K562 (cell line): ENCODE measurements around the gene CYSTM1. TPM values are rescaled to one million over a fixed set of nuclear protein-coding genes. Genes with fewer than 3 reads are reported as not detected.

Experiments used
- ATAC-seq: fragments of 200-7000 bp; cut with Tn5 transposase; 3 replicates; pipeline ENCODE4 v1.9.1; 2020; ENCODE audit warnings: moderate library complexity
- BruUV-seq: library from RNA; stranded (reverse); fragments of 400-500 nt; replicated peaks from 2 replicates; lab custom pipeline; 2021; lab: Mats Ljungman, UMichigan
- CTCF ChIA-PET: fragments of 300-600 bp; formaldehyde crosslinking; extraction: SDS; loops from one replicate; lab custom pipeline; 2021; ENCODE audit warnings: low intra/inter-chr PET ratio; lab: Yijun Ruan, JAX
- POLR2A ChIA-PET: fragments of 300-600, 350-650 bp; sonication (Branson Sonifier 250); formaldehyde crosslinking; extraction: SDS; loops from one replicate; lab custom pipeline; 2021; ENCODE audit warnings: antibody characterized with exemption, inconsistent platforms; lab: Yijun Ruan, JAX
- DNase-seq, 4 experiments: peaks; one replicate each; pipeline versions ENCODE4 v3.0.0 to v3.0.0-alpha.2; 2011 to 2018; ENCODE audit warnings: low spot score in 3 of 4, mixed read lengths in 3 of 4; ENCODE audit errors: extremely low read depth in 1 of 4
- FAIRE-seq: peaks from 2 replicates; lab custom pipeline; 2011; peaks lifted over from hg19 to GRCh38; lab: Jason Lieb, UNC
- H2AFZ ChIP-seq: 2 replicates; pipeline ENCODE4 v1.6.0; 2011; ENCODE audit warnings: low read depth, low read length, control low read depth, inconsistent platforms
- H3K27ac ChIP-seq: fragments of 200-600 bp; 3 replicates; pipeline ENCODE4 v1.8.0; 2011; ENCODE audit warnings: low read depth, mild to moderate bottlenecking, control low read depth, inconsistent platforms, low read length, moderate library complexity, mixed read lengths; ENCODE audit errors: extremely low read depth
- H3K27me3 ChIP-seq, 2 experiments: fragments of 300-600 bp in 1 of 2; 2 replicates in 1 of 2; 3 replicates in 1 of 2; pipeline versions ENCODE4 v1.6.0 to v1.8.0; 2011; ENCODE audit warnings: inconsistent platforms in 2 of 2, low read length in 2 of 2, mild to moderate bottlenecking in 1 of 2, mixed read lengths in 1 of 2, moderate library complexity in 1 of 2; ENCODE audit not compliant: control insufficient read depth in 2 of 2, insufficient read depth in 2 of 2
- H3K36me3 ChIP-seq: fragments of 300-600 bp; 3 replicates; pipeline ENCODE4 v1.8.0; 2011; ENCODE audit warnings: mild to moderate bottlenecking, low read length, inconsistent platforms; ENCODE audit not compliant: control insufficient read depth, insufficient read depth
- H3K4me1 ChIP-seq, 2 experiments: fragments of 200-600 bp in 1 of 2; replicated peaks in 1 of 2; 2 replicates in 1 of 2; 3 replicates in 1 of 2; pipeline versions ENCODE4 v1.5.1 to v1.8.0; 2011; ENCODE audit warnings: inconsistent platforms in 2 of 2, low read length in 2 of 2, mild to moderate bottlenecking in 1 of 2, mixed read lengths in 1 of 2, moderate library complexity in 1 of 2; ENCODE audit not compliant: control insufficient read depth in 2 of 2, insufficient read depth in 2 of 2
- H3K4me2 ChIP-seq: 2 replicates; pipeline ENCODE4 v1.6.1; 2011; ENCODE audit warnings: low read length, control low read depth, inconsistent platforms, mixed read lengths; ENCODE audit not compliant: insufficient read depth
- H3K4me3 ChIP-seq: fragments of 200-600 bp; sonication (generic), shearing (Covaris generic); 2 replicates; pipeline ENCODE4 v1.5.1; 2016; ENCODE audit warnings: control low read depth, inconsistent platforms
- H3K79me2 ChIP-seq: fragments of 200-600 bp; 3 replicates; pipeline ENCODE4 v1.8.0; 2011; ENCODE audit warnings: low read length, inconsistent platforms; ENCODE audit not compliant: control insufficient read depth, insufficient read depth
- H3K9ac ChIP-seq, 2 experiments: 2 replicates each; pipeline versions ENCODE4 v1.6.0 to v1.6.1; 2011; ENCODE audit warnings: low read depth in 2 of 2, low read length in 2 of 2, control low read depth in 1 of 2, inconsistent platforms in 1 of 2, mild to moderate bottlenecking in 1 of 2, mixed read lengths in 1 of 2; ENCODE audit not compliant: insufficient read depth in 1 of 2
- H3K9me1 ChIP-seq: one replicate; pipeline ENCODE4 v1.6.0; 2011; ENCODE audit warnings: inconsistent platforms, mild to moderate bottlenecking, low read length, moderate library complexity; ENCODE audit not compliant: control insufficient read depth, insufficient read depth
- H3K9me3 ChIP-seq: replicated peaks from 2 replicates; pipeline ENCODE4 v1.5.1; 2011; ENCODE audit warnings: low read depth, low read length, inconsistent platforms; ENCODE audit not compliant: control insufficient read depth, insufficient read depth
- H4K20me1 ChIP-seq: replicated peaks from 2 replicates; pipeline ENCODE4 v1.6.1; 2011; ENCODE audit warnings: low read length, inconsistent platforms, mixed read lengths; ENCODE audit not compliant: control insufficient read depth, insufficient read depth
- CBFA2T2 ChIP-seq: fragments of 450-650 bp; conservative IDR thresholded peaks from 2 replicates; pipeline ENCODE4 v1.6.1; 2017; ENCODE audit warnings: mild to moderate bottlenecking
- CTBP1 ChIP-seq: fragments of 450-650 bp; IDR thresholded peaks from 2 replicates; pipeline ENCODE4 v1.6.1; 2016; ENCODE audit warnings: borderline replicate concordance
- DPF2 ChIP-seq: fragments of 450-650 bp; IDR thresholded peaks from 2 replicates; pipeline ENCODE4 v1.6.1; 2016
- EGR1 ChIP-seq: fragments of 450-650 bp; conservative IDR thresholded peaks from 2 replicates; pipeline ENCODE4 v1.6.1; 2017; ENCODE audit warnings: mild to moderate bottlenecking
- ETV6 ChIP-seq, 3 experiments: fragments of 150-350 bp in 1 of 3; sonication (generic) in 1 of 3; formaldehyde crosslinking in 1 of 3; IDR thresholded peaks; 2 replicates each; pipeline versions ENCODE4 v1.6.1 to v1.8.0; 2014 to 2022; ENCODE audit warnings: borderline replicate concordance in 2 of 3, low read depth in 2 of 3, antibody characterized with exemption in 1 of 3, low read length in 1 of 3, mild to moderate bottlenecking in 1 of 3, missing genetic modification reagents in 1 of 3
- GABPB2 ChIP-seq: fragments of 250-450 bp; sonication (Bioruptor Pico); conservative IDR thresholded peaks from 2 replicates; pipeline ENCODE4 v1.5.1; 2021; ENCODE audit warnings: mild to moderate bottlenecking
- MTF1 ChIP-seq: fragments of 250-450 bp; sonication (Bioruptor Pico); IDR thresholded peaks from 2 replicates; pipeline ENCODE4 v1.9.0; 2021; ENCODE audit warnings: moderate library complexity, mild to moderate bottlenecking, inconsistent platforms, borderline replicate concordance
- RAD51 ChIP-seq: fragments of 450-650 bp; IDR thresholded peaks from 2 replicates; pipeline ENCODE4 v1.7.1; 2016; ENCODE audit warnings: low read depth, mild to moderate bottlenecking, borderline replicate concordance
- SIN3B ChIP-seq: fragments of 450-650 bp; IDR thresholded peaks from 2 replicates; pipeline ENCODE4 v1.6.1; 2017; ENCODE audit warnings: low read depth, mild to moderate bottlenecking, moderate library complexity
- SMC3 ChIP-seq: conservative IDR thresholded peaks from 2 replicates; pipeline ENCODE4 v1.6.1; 2011; ENCODE audit warnings: low read depth, low read length, improper control_type of control experiment; ENCODE audit not compliant: insufficient read depth
- TEAD1 ChIP-seq, 2 experiments: fragments of 450-650 bp in 1 of 2; sonication (generic) in 1 of 2; formaldehyde crosslinking; IDR thresholded peaks; 2 replicates each; pipeline versions ENCODE4 v1.4.0 to v1.8.0; 2020 to 2022; ENCODE audit warnings: mild to moderate bottlenecking in 2 of 2, missing genetic modification reagents in 1 of 2
- USF2 ChIP-seq: sonication (generic); formaldehyde crosslinking; IDR thresholded peaks from 2 replicates; pipeline ENCODE4 v1.5.0; 2020; ENCODE audit warnings: missing genetic modification reagents
- ZBED1 ChIP-seq: IDR thresholded peaks from 2 replicates; pipeline ENCODE4 v1.6.1; 2014
- ZBTB1 ChIP-seq: sonication (generic); formaldehyde crosslinking; IDR thresholded peaks from 2 replicates; pipeline ENCODE4 v1.8.1; 2023; ENCODE audit warnings: missing genetic modification reagents, low read depth, mild to moderate bottlenecking, borderline replicate concordance
- WGBS: fragments of 100-300 bp; shearing (Covaris generic); methylation state at CpG from one replicate; pipeline ENCODE4 v1.1.6; 2016; ENCODE audit warnings: low coverage, mixed read lengths; ENCODE audit not compliant: insufficient coverage; ENCODE audit errors: missing lambda C conversion rate; 5-methylcytosine and 5-hydroxymethylcytosine counted together
- in situ Hi-C: fragments of 300-500 bp; cut with MboI; formaldehyde crosslinking; loops from 4 replicates; pipeline ENCODE4 v1.15.0; 2018; ENCODE audit warnings: inconsistent platforms, mixed read lengths
- intact Hi-C: fragments of 100-400 bp; cut with micrococcal nuclease; formaldehyde crosslinking; loops from 2 replicates; pipeline ENCODE4 v1.14.2; 2022
- polyA plus RNA-seq, 8 experiments: library from polyadenylated mRNA; depleted of rRNA in 4 of 8; stranded (reverse) in 5 of 8; unstranded in 3 of 8; fragments of >200 nt; fragmentation: Nextera tagmentation in 2 of 8; fragmentation: Illumina TruSeq in 1 of 8; extraction: Ambion mirVana in 2 of 8; extraction: Trizol in 1 of 8; gene quantifications; 2 replicates each; pipeline versions ENCODE4 v1.2.1 to v1.2.3, GENCODE V29; 2011 to 2014; ENCODE audit warnings: inconsistent platforms in 1 of 8, missing spikeins in 1 of 8
- total RNA-seq, 7 experiments: library from RNA; depleted of rRNA in 6 of 7; stranded (reverse); fragments of >200 nt in 6 of 7; fragmentation: Illumina TruSeq in 2 of 7; extraction: Trizol in 2 of 7; gene quantifications; 2 replicates each; pipeline versions ENCODE4 v1.2.1 to v1.2.3, GENCODE V29; 2011 to 2021; ENCODE audit warnings: low replicate concordance in 1 of 7
- TF ChIP-seq, protein P1 (sequence below): fragments of 450-650 bp; formaldehyde crosslinking; IDR thresholded peaks from 2 replicates; pipeline ENCODE4 v1.4.0; 2020; ENCODE audit warnings: mild to moderate bottlenecking, moderate library complexity
- TF ChIP-seq, protein P2 (sequence below): fragments of 200-800 bp; sonication (Bioruptor generic); IDR thresholded peaks from 2 replicates; pipeline ENCODE4 v1.6.1; 2017; ENCODE audit warnings: missing genetic modification characterization, missing compliant biosample characterization
- TF ChIP-seq, protein P3 (sequence below): IDR thresholded peaks from 2 replicates; pipeline ENCODE4 v1.6.1; 2012; ENCODE audit warnings: low read depth, low read length, improper control_type of control experiment, borderline replicate concordance

CYSTM1 gene
- total and polyA plus RNA-seq, 9 of the 15 experiments (the other 6 are each of a cell fraction or from before 2014, with no cell fraction given), result 76.1 to 422 (median 108) TPM

GRCh38 chr5:140166911-140167310 lies 8.1 kb upstream of the CYSTM1 start (continued):
- TF ChIP-seq ZBTB1, result no peak
- TF ChIP-seq MTF1 (CRISPR knock-in tag), result no peak
- TF ChIP-seq USF2, result no peak
- TF ChIP-seq RAD51, result no peak
- TF ChIP-seq, protein P1, sequence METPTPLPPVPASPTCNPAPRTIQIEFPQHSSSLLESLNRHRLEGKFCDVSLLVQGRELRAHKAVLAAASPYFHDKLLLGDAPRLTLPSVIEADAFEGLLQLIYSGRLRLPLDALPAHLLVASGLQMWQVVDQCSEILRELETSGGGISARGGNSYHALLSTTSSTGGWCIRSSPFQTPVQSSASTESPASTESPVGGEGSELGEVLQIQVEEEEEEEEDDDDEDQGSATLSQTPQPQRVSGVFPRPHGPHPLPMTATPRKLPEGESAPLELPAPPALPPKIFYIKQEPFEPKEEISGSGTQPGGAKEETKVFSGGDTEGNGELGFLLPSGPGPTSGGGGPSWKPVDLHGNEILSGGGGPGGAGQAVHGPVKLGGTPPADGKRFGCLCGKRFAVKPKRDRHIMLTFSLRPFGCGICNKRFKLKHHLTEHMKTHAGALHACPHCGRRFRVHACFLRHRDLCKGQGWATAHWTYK, result no peak
- TF ChIP-seq TEAD1 (CRISPR knock-in tag; IDR thresholded peaks at IDR 0.05), result no peak
- no peak for TF ChIP-seq SMC3
- no peak for TF ChIP-seq ZBED1

DNA sequence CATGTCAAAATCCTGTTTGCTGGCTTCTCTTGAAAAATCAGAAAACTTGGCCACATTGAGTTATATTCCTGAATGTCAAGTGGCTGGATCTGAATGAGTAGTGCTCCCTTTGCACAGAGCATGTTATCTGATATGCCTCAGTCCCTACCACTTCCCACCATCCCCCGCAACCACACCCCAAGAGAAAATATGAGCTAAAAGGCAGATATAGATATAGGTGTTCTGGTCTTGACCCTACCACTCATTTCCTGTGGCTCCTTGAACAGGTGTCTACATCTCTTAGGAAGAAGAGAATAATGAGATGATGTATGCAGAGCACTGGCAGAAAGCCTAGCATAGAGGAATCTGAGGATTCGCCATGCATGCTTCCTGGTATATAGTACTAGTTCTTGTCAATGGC lies 6.6 kb upstream of the CYSTM1 start:
- POLR2A ChIA-PET, result no interaction called here
- CTCF ChIA-PET, result no interaction called here
- ATAC-seq, result peak; percentile 75
- H2AFZ ChIP-seq, result no peak overlapping the region
- H3K9ac ChIP-seq, result peak overlapping the region in 1 of 2 experiments; percentile 0; a peak in 1 of 4 replicates
- H4K20me1 ChIP-seq, result no peaks in the 10 kb centered on the region
- no peaks in the 10 kb centered on the region for H3K36me3 ChIP-seq
- H3K27me3 ChIP-seq, result no peaks in the 10 kb centered on the region; a peak in 1 of 5 replicates
- WGBS, result 19% methylated on average over 2 of the region's 2 CpGs
- in situ Hi-C loops (loop anchor here (10.0 kb wide), 1 partner anchor 186 kb away; no protein-coding TSS in a partner anchor), intact Hi-C loops (loop anchor here (5.0 kb wide), 1 partner anchor 189 kb away; no protein-coding TSS in a partner anchor)
- no TSS peak for BruUV-seq
- H3K9me3 ChIP-seq, result no peaks in the 10 kb centered on the region
- peak overlapping the region; percentile 14; the same call in 1 of the 2 replicates for H3K4me2 ChIP-seq
- H3K27ac ChIP-seq, result no peak overlapping the region
- no peaks in the 10 kb centered on the region for H3K79me2 ChIP-seq
- peak; percentile 65 for FAIRE-seq
- peak; percentile 55 to 74 (median 61) for DNase-seq
- no peaks in the 10 kb centered on the region for H3K9me1 ChIP-seq
- H3K4me3 ChIP-seq, result no peak overlapping the region
- H3K4me1 ChIP-seq, result peaks cover 4 to 33% of the 10 kb centered on the region in 2 experiments; a peak in 4 of 5 replicates
- TF ChIP-seq CTBP1 (peak; percentile 78; the same call in 1 of the 2 replicates), SIN3B (no peak), GABPB2 (CRISPR knock-in tag) (no peak), DPF2 (peak; percentile 81), ETV6 (IDR thresholded peaks at IDR 0.05; ENCODE audit: borderline replicate concordance in 1 of 2, low read depth in 2 of 2, low read length in 1 of 2) (0 out of 4 replicates have a peak, but pooled peaks of 1 of the 2 experiments have one; percentile 31), ETV6 (CRISPR knock-in tag; IDR thresholded peaks at IDR 0.05; ENCODE audit: borderline replicate concordance) (no peak), CBFA2T2 (peak; percentile 59), EGR1 (peak; percentile 61)
- TF ChIP-seq, protein P2, sequence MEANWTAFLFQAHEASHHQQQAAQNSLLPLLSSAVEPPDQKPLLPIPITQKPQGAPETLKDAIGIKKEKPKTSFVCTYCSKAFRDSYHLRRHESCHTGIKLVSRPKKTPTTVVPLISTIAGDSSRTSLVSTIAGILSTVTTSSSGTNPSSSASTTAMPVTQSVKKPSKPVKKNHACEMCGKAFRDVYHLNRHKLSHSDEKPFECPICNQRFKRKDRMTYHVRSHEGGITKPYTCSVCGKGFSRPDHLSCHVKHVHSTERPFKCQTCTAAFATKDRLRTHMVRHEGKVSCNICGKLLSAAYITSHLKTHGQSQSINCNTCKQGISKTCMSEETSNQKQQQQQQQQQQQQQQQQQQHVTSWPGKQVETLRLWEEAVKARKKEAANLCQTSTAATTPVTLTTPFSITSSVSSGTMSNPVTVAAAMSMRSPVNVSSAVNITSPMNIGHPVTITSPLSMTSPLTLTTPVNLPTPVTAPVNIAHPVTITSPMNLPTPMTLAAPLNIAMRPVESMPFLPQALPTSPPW (CRISPR knock-in tag), result peak; percentile 36; the same call in 1 of the 2 replicates
- TF ChIP-seq, protein P3, sequence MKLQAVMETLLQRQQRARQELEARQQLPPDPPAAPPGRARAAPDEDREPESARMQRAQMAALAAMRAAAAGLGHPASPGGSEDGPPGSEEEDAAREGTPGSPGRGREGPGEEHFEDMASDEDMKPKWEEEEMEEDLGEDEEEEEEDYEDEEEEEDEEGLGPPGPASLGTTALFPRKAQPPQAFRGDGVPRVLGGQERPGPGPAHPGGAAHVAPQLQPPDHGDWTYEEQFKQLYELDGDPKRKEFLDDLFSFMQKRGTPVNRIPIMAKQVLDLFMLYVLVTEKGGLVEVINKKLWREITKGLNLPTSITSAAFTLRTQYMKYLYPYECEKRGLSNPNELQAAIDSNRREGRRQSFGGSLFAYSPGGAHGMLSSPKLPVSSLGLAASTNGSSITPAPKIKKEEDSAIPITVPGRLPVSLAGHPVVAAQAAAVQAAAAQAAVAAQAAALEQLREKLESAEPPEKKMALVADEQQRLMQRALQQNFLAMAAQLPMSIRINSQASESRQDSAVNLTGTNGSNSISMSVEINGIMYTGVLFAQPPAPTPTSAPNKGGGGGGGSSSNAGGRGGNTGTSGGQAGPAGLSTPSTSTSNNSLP, result no peak
